ENCODE results near the gene MELTF. TPM values are rescaled to one million over a fixed set of nuclear protein-coding genes. Genes with fewer than 3 reads are reported as not detected.

The MELTF gene
- 3.7 and 5.2 TPM in 2 replicates for total RNA-seq

DNA sequence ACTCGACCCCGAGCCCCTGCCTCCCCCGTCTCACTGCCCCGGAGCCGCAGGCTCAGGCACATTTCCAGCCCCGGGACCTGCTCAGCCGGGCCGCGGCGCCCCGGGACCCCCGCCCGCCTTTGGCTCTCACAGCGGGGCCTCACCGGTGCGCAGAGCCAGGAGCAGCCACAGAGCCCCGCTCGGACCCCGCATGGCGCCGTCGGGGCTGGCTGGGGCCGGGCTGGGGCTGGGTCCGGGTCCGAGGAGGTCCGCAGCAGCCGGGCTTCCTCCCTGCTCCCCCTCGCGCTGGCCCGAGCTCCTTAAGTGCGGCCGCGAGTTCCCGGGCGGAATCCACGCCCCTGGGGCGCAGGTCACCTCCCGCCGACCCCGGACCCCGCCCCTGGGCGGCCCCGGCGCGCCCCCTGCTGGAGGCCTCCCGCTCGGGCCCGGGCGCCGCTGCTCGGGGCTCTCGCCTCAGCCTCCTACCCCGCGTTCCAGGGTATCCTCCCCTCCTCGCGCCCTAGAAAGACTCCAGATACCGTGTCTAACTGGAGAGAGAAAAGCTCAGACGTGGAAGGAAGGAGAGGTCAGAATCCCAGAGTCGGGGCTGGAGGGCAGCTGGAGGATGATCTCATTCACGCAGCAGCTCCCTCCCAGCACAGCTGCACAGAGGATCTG is at the start of gene MELTF:
Gene MELTF (minus strand): TSS at position 307 of the 657 bp plus-strand sequence. CDS start 115 bp downstream, at position 192.

GRCh38 chr3:196968233-196969133 is 61.1 kb downstream of the MELTF start, which contains the start of gene PIGZ:
Gene PIGZ, minus strand, starts transcription at chr3:196968833. Its CDS starts 16,802 bp downstream, at chr3:196952031.

Other genes starting within 250 kb of the MELTF start
- gene SENP5, start 161.9 kb downstream of the MELTF start, total RNA-seq, result 16.5 and 16.8 TPM in 2 replicates
- gene NCBP2, start 87.3 kb downstream of the MELTF start, total RNA-seq, result 47.9 TPM in 2 replicates
- 0.34 and 0.59 TPM in 2 replicates for gene PIGZ, start 61.0 kb downstream of the MELTF start, total RNA-seq

All from bronchus fibroblast of lung (primary cell).